ENCODE measurements around the gene KCNK10.

DNA sequence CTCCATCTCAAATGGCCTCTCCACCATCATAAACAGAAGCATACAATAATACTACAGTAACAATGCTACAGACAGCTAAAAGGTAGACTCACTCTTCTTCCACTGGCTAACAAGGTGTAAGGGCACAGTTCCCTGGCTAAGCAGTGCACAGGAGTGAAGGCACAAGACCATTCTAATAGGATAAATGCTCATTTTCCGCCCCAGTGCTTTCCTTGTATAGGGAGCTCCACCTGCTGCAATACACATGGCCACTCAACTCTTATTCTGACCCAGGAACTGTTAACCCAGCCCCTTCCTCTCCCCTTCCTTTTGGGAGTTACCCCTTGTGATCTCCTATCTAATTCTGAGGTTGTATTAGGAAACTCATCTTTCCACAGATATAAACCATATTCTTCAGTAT, 124.6 kb downstream of the KCNK10 start:
- TF ChIP-seq CTCF (conservative IDR thresholded peaks at IDR 0.05; ENCODE audit: low read length), result no peak
- TF ChIP-seq EZH2phosphoT487 (IDR thresholded peaks at IDR 0.05; ENCODE audit: borderline replicate concordance, low read depth, low read length), result no peak

Data from OCI-LY7 (cell line).